GM23248 (cell line): ENCODE results near the gene CTXND2. TPM values are rescaled to one million over a fixed set of nuclear protein-coding genes. Genes with fewer than 3 reads are reported as not detected.
"Not testable (repeated sequence)": the region's sequence is repeated elsewhere in the genome, so short reads cannot be mapped to it uniquely, and the experiment has no call there.

Experiments
- DNase-seq: peaks from one replicate; pipeline ENCODE4 v3.0.0-alpha.2; 2015
- H2AFZ ChIP-seq: fragments of 200-600 bp; sonication (generic); 2 replicates; pipeline ENCODE4 v1.6.1; 2016; ENCODE audit warnings: antibody characterized with exemption
- H3F3A ChIP-seq: fragments of 200-600 bp; sonication (generic); 2 replicates; pipeline ENCODE4 v1.6.1; 2016; ENCODE audit warnings: mild to moderate bottlenecking, antibody characterized with exemption, mixed run types; ENCODE audit not compliant: insufficient read depth
- H3K27ac ChIP-seq: fragments of 200-600 bp; sonication (generic); 2 replicates; pipeline ENCODE4 v1.5.1; 2016; ENCODE audit warnings: mild to moderate bottlenecking
- H3K27me3 ChIP-seq: fragments of 200-600 bp; sonication (generic); replicated peaks from 2 replicates; pipeline ENCODE4 v1.6.1; 2016; ENCODE audit warnings: mild to moderate bottlenecking; ENCODE audit not compliant: insufficient read depth
- H3K36me3 ChIP-seq: fragments of 200-600 bp; sonication (generic); 2 replicates; pipeline ENCODE4 v1.6.1; 2016; ENCODE audit warnings: low read depth, mild to moderate bottlenecking
- H3K4me1 ChIP-seq: fragments of 200-600 bp; sonication (generic); 2 replicates; pipeline ENCODE4 v1.6.1; 2016; ENCODE audit warnings: mild to moderate bottlenecking; ENCODE audit not compliant: insufficient read depth
- H3K4me2 ChIP-seq: fragments of 200-600 bp; sonication (generic); one replicate; pipeline ENCODE4 v1.6.1; 2016; ENCODE audit warnings: mild to moderate bottlenecking; ENCODE audit not compliant: unreplicated experiment
- H3K4me3 ChIP-seq: fragments of 200-600 bp; sonication (generic); 2 replicates; pipeline ENCODE4 v1.5.1; 2016; ENCODE audit warnings: mild to moderate bottlenecking
- H3K79me2 ChIP-seq: fragments of 200-600 bp; sonication (generic); 2 replicates; pipeline ENCODE4 v1.6.1; 2016; ENCODE audit warnings: mild to moderate bottlenecking; ENCODE audit not compliant: insufficient read depth
- H3K9ac ChIP-seq: fragments of 200-600 bp; sonication (generic); 2 replicates; pipeline ENCODE4 v1.6.1; 2016; ENCODE audit warnings: mild to moderate bottlenecking
- H3K9me2 ChIP-seq: fragments of 200-600 bp; sonication (generic); 2 replicates; pipeline ENCODE4 v1.6.1; 2016; ENCODE audit warnings: mixed run types, mild to moderate bottlenecking, moderate library complexity; ENCODE audit not compliant: insufficient read depth
- H3K9me3 ChIP-seq: fragments of 200-600 bp; sonication (generic); one replicate; pipeline ENCODE4 v1.6.1; 2017; ENCODE audit warnings: low read depth
- H4K20me1 ChIP-seq: fragments of 200-600 bp; sonication (generic); 2 replicates; pipeline ENCODE4 v1.6.0; 2016; ENCODE audit not compliant: insufficient read depth
- EZH2 ChIP-seq: fragments of 200-600 bp; sonication (generic); IDR thresholded peaks from 2 replicates; pipeline ENCODE4 v1.6.1; 2018; ENCODE audit warnings: antibody characterized with exemption, mild to moderate bottlenecking; ENCODE audit not compliant: insufficient read depth, poor library complexity, severe bottlenecking
- EZH2phosphoT487 ChIP-seq: fragments of 200-600 bp; sonication (generic); IDR thresholded peaks from 2 replicates; pipeline ENCODE4 v1.6.1; 2018; ENCODE audit warnings: antibody characterized with exemption, moderate library complexity, mild to moderate bottlenecking, low read depth; ENCODE audit not compliant: insufficient read depth
- WGBS, 2 experiments: methylation state at CpG; one replicate each; pipeline ENCODE4 v1.1.6; 2015 to 2017; ENCODE audit warnings: low lambda C conversion rate in 2 of 2, low coverage in 1 of 2; ENCODE audit errors: missing lambda C conversion rate in 2 of 2; 5-methylcytosine and 5-hydroxymethylcytosine counted together
- in situ Hi-C: fragments of 300-500 bp; cut with MboI; formaldehyde crosslinking; loops from 2 replicates; pipeline ENCODE4 v1.15.0; 2020
- polyA plus RNA-seq: library from polyadenylated mRNA; unstranded; fragments of >200 nt; fragmentation: Nextera tagmentation; extraction: Ambion mirVana; gene quantifications from 2 replicates; pipeline ENCODE4 v1.2.1, GENCODE V29; 2016
- total RNA-seq: library from RNA; depleted of rRNA; stranded (reverse); fragments of >200 nt; shearing (Covaris generic); gene quantifications from 2 replicates; pipeline ENCODE4 v1.2.3, GENCODE V29; 2014

CTXND2 gene
- total and polyA plus RNA-seq, 2 experiments from 2014 or later: not detected

DNA sequence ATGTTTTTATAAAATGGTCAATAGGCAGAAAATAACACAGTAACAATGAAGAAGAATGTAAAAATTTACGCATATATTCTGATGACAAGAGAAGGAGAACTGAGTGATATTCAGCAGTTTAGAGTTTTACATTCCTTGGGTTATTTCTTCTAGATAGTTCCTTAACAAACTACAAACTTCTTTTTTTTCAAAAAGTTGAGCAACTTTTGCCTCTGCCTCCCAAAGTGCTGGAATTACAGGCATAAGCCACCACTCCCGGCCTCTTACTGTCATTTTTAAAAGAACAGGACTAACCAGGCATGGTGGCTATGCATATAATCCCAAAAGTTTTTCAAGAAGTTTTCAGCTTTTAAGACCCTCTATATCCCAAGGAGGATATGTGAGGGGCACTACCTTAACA is 43.5 kb upstream of the CTXND2 start:
- no peak for TF ChIP-seq EZH2
- WGBS, 2 experiments: 67 to 73% methylated on average over 2 of the region's 2 CpGs

DNA sequence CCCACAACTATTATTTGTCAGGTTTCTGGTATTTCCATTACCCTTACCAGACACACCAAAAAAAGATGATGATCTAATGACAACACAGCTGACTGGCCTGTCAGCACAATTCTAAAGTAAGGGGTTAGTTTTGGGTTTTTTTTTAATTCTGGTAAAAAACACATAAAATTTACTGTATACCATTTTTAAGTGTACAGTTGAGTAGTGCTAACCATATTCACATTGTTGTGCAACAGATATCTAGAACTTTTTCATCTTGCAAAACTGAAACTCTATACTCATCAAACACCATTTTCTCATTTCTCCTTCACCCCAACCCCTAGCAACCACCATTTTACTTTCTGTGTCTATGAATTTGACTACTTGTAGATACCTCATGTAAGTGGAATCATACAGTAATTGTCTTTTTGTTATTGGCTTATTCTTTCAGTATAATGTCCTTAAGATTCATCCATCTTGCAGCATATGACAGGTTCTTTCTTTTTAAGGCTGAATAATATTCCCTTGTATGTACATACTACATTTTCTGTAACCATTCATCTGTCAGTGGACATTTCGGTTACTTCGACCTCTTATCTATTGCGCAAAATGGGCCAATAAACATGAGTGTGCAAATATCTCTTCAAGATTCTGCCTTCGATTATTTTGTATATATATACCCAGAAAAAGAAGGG is 40.3 kb upstream of the CTXND2 start:
- Histone ChIP-seq H3F3A (no peaks in the 10 kb centered on the region), H3K9me2 (no peaks in the 10 kb centered on the region), H3K27me3 (no peaks in the 10 kb centered on the region), H3K9me3 (no peaks in the 10 kb centered on the region), H3K4me1 (no peaks in the 10 kb centered on the region), H3K4me3 (no peak overlapping the region), H3K79me2 (peaks cover 21% of the 10 kb centered on the region; the same call in 1 of the 2 replicates), H3K9ac (no peak overlapping the region), H3K4me2 (no peak overlapping the region), H2AFZ (no peak overlapping the region), H3K27ac (no peak overlapping the region), H3K36me3 (peaks cover 21% of the 10 kb centered on the region), H4K20me1 (no peaks in the 10 kb centered on the region)
- in situ Hi-C loops: no loop called here
- TF ChIP-seq EZH2phosphoT487 (no peak), EZH2 (no peak)
- DNase-seq: no peak
- WGBS, 2 experiments: 97 to 99% methylated on average over 4 of the region's 4 CpGs

More for the DNA sequence above, 43.5 kb upstream of the CTXND2 start:
- in situ Hi-C loops: no loop called here
- Histone ChIP-seq H2AFZ (no peak overlapping the region), H3K4me3 (no peak overlapping the region), H4K20me1 (no peaks in the 10 kb centered on the region), H3K4me1 (no peaks in the 10 kb centered on the region), H3K9ac (no peak overlapping the region), H3F3A (no peaks in the 10 kb centered on the region), H3K36me3 (peaks cover 32% of the 10 kb centered on the region), H3K4me2 (no peak overlapping the region), H3K27me3 (no peaks in the 10 kb centered on the region), H3K9me2 (no peaks in the 10 kb centered on the region), H3K79me2 (peaks cover 21% of the 10 kb centered on the region; the same call in 1 of the 2 replicates), H3K27ac (no peak overlapping the region), H3K9me3 (no peaks in the 10 kb centered on the region)
- no peak for DNase-seq

DNA sequence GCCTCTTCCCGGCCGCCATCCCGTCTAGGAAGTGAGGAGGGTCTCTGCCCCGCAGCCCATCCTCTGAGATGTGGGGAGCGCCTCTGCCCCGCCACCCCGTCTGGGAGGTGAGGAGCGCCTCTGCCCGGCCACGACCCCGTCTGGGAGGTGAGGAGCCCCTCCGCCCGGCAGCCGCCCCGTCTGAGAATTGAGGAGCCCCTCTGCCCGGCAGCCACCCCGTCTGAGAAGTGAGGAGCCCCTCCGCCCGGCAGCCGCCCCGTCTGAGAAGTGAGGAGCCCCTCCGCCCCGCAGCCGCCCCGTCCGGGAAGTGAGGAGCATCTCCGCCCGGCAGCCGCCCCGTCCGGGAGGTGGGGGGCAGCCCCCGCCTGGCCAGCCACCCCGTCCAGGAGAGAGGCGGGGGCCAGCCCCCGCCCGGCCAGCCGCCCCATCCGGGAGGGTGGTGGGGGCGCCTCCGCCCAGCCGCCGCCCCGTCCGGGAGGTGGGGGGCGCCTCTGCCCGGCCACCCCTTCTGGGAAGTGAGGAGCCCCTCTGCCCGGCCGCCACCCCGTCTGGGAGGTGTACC is 36.1 kb upstream of the CTXND2 start:
- not testable (repeated sequence) for DNase-seq

DNA sequence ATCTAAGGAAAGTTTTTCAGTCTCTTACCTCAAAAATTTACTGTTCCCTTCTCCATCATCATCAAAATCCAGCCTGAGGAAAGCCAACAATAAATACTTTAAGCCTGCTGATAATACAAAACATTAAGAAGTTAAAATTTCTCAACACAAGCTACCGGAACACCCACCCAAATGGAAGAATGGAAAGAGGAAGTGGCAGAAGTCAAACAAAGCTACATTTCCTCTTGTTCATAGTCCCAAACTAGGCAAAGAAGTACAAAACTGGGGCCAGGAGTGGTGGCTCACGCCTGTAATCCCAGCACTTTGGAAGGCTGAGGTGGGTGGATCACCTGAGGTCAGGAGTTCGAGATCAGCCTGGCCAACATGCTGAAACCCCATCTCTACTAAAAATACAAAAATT is 34.2 kb upstream of the CTXND2 start:
- H2AFZ ChIP-seq, H3K27ac ChIP-seq, H3K27me3 ChIP-seq, in situ Hi-C loops, H3F3A ChIP-seq, H3K4me1 ChIP-seq, H4K20me1 ChIP-seq, H3K9me2 ChIP-seq, H3K9ac ChIP-seq, DNase-seq, H3K9me3 ChIP-seq, H3K4me2 ChIP-seq, H3K4me3 ChIP-seq: not testable (repeated sequence)
- Histone ChIP-seq H3K36me3 (peaks cover 30% of the 10 kb centered on the region), H3K79me2 (peaks cover 50% of the 10 kb centered on the region)
- 94 to 96% methylated on average over 3 of the region's 3 CpGs for WGBS, 2 experiments

More for the DNA sequence above, 36.1 kb upstream of the CTXND2 start:
- H3K9ac ChIP-seq, H3K27ac ChIP-seq, H3K4me3 ChIP-seq, H3K27me3 ChIP-seq, H3K9me3 ChIP-seq, H2AFZ ChIP-seq, in situ Hi-C loops, H3K4me1 ChIP-seq, H3F3A ChIP-seq, H4K20me1 ChIP-seq, H3K9me2 ChIP-seq, H3K4me2 ChIP-seq: not testable (repeated sequence)
- H3K36me3 ChIP-seq: peaks cover 26% of the 10 kb centered on the region
- 95 to 100% methylated on average over 4 to 49 of the region's 49 CpGs for WGBS, 2 experiments
- H3K79me2 ChIP-seq: peaks cover 43% of the 10 kb centered on the region

DNA sequence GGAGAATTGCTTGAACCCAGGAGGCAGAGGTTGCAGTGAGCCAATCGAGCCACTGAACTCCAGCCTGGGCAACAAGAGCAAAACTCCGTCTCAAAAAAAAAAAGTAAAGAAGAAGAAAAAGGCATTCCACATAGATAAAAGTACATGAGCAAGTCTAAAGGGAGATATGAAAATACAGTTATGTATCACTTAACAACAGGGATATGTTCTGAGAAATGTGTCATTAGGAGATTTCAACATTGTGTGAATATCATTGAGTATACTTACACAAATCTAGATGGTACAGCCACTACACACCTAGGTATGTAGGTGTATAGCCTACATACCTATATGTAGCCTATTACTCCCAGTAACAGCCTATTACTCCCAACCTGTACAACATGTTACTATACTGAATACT is 23.2 kb upstream of the CTXND2 start:
- H3K4me3 ChIP-seq: no peak overlapping the region

DNA sequence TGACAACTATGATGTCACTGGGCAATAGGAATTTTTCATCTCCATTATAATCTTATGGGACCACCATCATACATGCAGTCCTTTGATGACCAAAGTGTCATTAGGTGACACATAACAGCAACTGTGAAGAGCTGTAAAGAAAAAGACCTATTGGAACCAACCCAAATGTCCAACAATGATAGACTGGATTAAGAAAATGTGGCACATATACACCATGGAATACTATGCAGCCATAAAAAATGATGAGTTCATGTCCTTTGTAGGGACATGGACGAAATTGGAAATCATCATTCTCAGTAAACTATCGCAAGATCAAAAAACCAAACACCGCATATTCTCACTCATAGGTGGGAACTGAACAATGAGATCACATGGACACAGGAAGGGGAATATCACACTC is 22.7 kb upstream of the CTXND2 start:
- H3K36me3 ChIP-seq, H3K4me2 ChIP-seq, H3K9me3 ChIP-seq, DNase-seq, H3K9me2 ChIP-seq, H4K20me1 ChIP-seq, H3K27me3 ChIP-seq, H3K27ac ChIP-seq, H3K4me3 ChIP-seq, in situ Hi-C loops, H3K9ac ChIP-seq, H3F3A ChIP-seq, H2AFZ ChIP-seq, H3K4me1 ChIP-seq: not testable (repeated sequence)
- WGBS, 2 experiments: 73 to 90% methylated on average over 1 to 3 of the region's 3 CpGs
- peaks cover 97% of the 10 kb centered on the region for H3K79me2 ChIP-seq

More for the DNA sequence above, 23.2 kb upstream of the CTXND2 start:
- DNase-seq: no peak
- no peak overlapping the region for H3K27ac ChIP-seq
- H3K9me3 ChIP-seq: no peaks in the 10 kb centered on the region
- H3K4me1 ChIP-seq: no peaks in the 10 kb centered on the region
- in situ Hi-C loops: no loop called here
- no peaks in the 10 kb centered on the region for H3K9me2 ChIP-seq
- peaks cover 3% of the 10 kb centered on the region for H3K36me3 ChIP-seq
- no peak overlapping the region for H2AFZ ChIP-seq
- H3K27me3 ChIP-seq: no peaks in the 10 kb centered on the region
- no peak overlapping the region for H3K9ac ChIP-seq
- H3F3A ChIP-seq: no peaks in the 10 kb centered on the region
- no peaks in the 10 kb centered on the region; the same call in 1 of the 2 replicates for H4K20me1 ChIP-seq
- TF ChIP-seq EZH2 (no peak), EZH2phosphoT487 (no peak)
- WGBS, 2 experiments: 77 to 84% methylated on average over 2 of the region's 2 CpGs
- H3K79me2 ChIP-seq: peaks cover 97% of the 10 kb centered on the region
- no peak overlapping the region for H3K4me2 ChIP-seq
